HEK293 (cell line): ENCODE results near the gene PTTG2.

Experiments used
- CTCF ChIA-PET: fragments of 350-600 bp; formaldehyde crosslinking; extraction: SDS; loops from one replicate; lab custom pipeline; 2021; ENCODE audit warnings: antibody characterized with exemption; lab: Yijun Ruan, JAX
- POLR2A ChIA-PET: fragments of 300-600 bp; formaldehyde crosslinking; extraction: SDS; loops from one replicate; lab custom pipeline; 2020; ENCODE audit warnings: antibody characterized with exemption, inconsistent platforms; lab: Yijun Ruan, JAX
- H3K27ac ChIP-seq: fragments of 200-500 bp; sonication (Bioruptor generic); 2 replicates; pipeline ENCODE4 v1.5.1; 2014; ENCODE audit warnings: low read depth, low read length, control low read depth, inconsistent platforms; ENCODE audit errors: extremely low read depth
- H3K36me3 ChIP-seq, 2 experiments: fragments of 200-500 bp in 1 of 2; sonication (Bioruptor generic) in 1 of 2; 1 replicate in 1 of 2; 2 replicates in 1 of 2; pipeline ENCODE4 v1.5.1; 2014 to 2017; ENCODE audit warnings: inconsistent platforms in 2 of 2, low read length in 2 of 2; ENCODE audit not compliant: control insufficient read depth in 2 of 2, insufficient read depth in 1 of 2
- H3K4me1 ChIP-seq: fragments of 200-500 bp; sonication (Bioruptor generic); 2 replicates; pipeline ENCODE4 v1.5.1; 2014; ENCODE audit warnings: mild to moderate bottlenecking, low read length, inconsistent platforms; ENCODE audit not compliant: control insufficient read depth, insufficient read depth
- H3K4me3 ChIP-seq: 2 replicates; pipeline ENCODE4 v1.5.1; 2011; ENCODE audit warnings: low read depth, mild to moderate bottlenecking, control low read depth, low read length, moderate library complexity
- H3K9me3 ChIP-seq: fragments of 200-500 bp; sonication (Bioruptor generic); 2 replicates; pipeline ENCODE4 v1.5.1; 2014; ENCODE audit warnings: low read depth, low read length, inconsistent platforms; ENCODE audit not compliant: control insufficient read depth, insufficient read depth
- MEIS1 ChIP-seq: sonication (generic); formaldehyde crosslinking; IDR thresholded peaks from 2 replicates; pipeline ENCODE4 v1.8.1; 2022; ENCODE audit warnings: missing genetic modification reagents, mild to moderate bottlenecking, borderline replicate concordance
- OSR2 ChIP-seq: fragments of 450-650 bp; formaldehyde crosslinking; IDR thresholded peaks from 2 replicates; pipeline ENCODE4 v1.5.1; 2016; ENCODE audit warnings: missing biosample characterization, missing genetic modification characterization
- ZBTB17 ChIP-seq: fragments of 450-650 bp; formaldehyde crosslinking; IDR thresholded peaks from 2 replicates; pipeline ENCODE4 v1.5.1; 2016; ENCODE audit warnings: missing biosample characterization, missing genetic modification characterization
- ZBTB20 ChIP-seq: fragments of 450-650 bp; formaldehyde crosslinking; IDR thresholded peaks from 2 replicates; pipeline ENCODE4 v1.5.1; 2016; ENCODE audit warnings: missing biosample characterization, missing genetic modification characterization
- ZBTB48 ChIP-seq: fragments of 450-650 bp; formaldehyde crosslinking; IDR thresholded peaks from 2 replicates; pipeline ENCODE4 v1.5.1; 2016; ENCODE audit warnings: missing biosample characterization, missing genetic modification characterization
- ZNF10 ChIP-seq: fragments of 450-650 bp; formaldehyde crosslinking; IDR thresholded peaks from 2 replicates; pipeline ENCODE4 v1.5.1; 2017; ENCODE audit warnings: missing biosample characterization, missing genetic modification characterization
- ZNF211 ChIP-seq: fragments of 450-650 bp; formaldehyde crosslinking; IDR thresholded peaks from 2 replicates; pipeline ENCODE4 v1.5.1; 2016; ENCODE audit warnings: low read depth, missing biosample characterization, missing genetic modification characterization
- ZNF324 ChIP-seq: fragments of 450-650 bp; formaldehyde crosslinking; IDR thresholded peaks from 2 replicates; pipeline ENCODE4 v1.5.1; 2016; ENCODE audit warnings: missing biosample characterization, missing genetic modification characterization
- ZNF350 ChIP-seq: fragments of 450-650 bp; formaldehyde crosslinking; IDR thresholded peaks from 2 replicates; pipeline ENCODE4 v1.5.0; 2017; ENCODE audit warnings: missing biosample characterization, mild to moderate bottlenecking, missing genetic modification characterization
- ZNF404 ChIP-seq: fragments of 450-650 bp; formaldehyde crosslinking; IDR thresholded peaks from 2 replicates; pipeline ENCODE4 v1.5.1; 2017; ENCODE audit warnings: missing biosample characterization, missing genetic modification characterization
- ZNF48 ChIP-seq: fragments of 450-650 bp; formaldehyde crosslinking; IDR thresholded peaks from 2 replicates; pipeline ENCODE4 v1.5.1; 2016; ENCODE audit warnings: missing biosample characterization, missing genetic modification characterization
- ZNF510 ChIP-seq: fragments of 450-650 bp; formaldehyde crosslinking; IDR thresholded peaks from 2 replicates; pipeline ENCODE4 v1.5.1; 2018; ENCODE audit warnings: mild to moderate bottlenecking, missing genetic modification characterization, missing biosample characterization; ENCODE audit not compliant: insufficient replicate concordance
- ZNF596 ChIP-seq: fragments of 450-650 bp; IDR thresholded peaks from 2 replicates; pipeline ENCODE4 v1.5.0; 2018; ENCODE audit warnings: missing biosample characterization, mild to moderate bottlenecking, missing genetic modification characterization, moderate library complexity
- ZNF677 ChIP-seq: fragments of 450-650 bp; IDR thresholded peaks from 2 replicates; pipeline ENCODE4 v1.5.0; 2018; ENCODE audit warnings: missing biosample characterization, mild to moderate bottlenecking, missing genetic modification characterization, moderate library complexity
- ZNF747 ChIP-seq: fragments of 450-650 bp; formaldehyde crosslinking; IDR thresholded peaks from 2 replicates; pipeline ENCODE4 v1.5.1; 2016; ENCODE audit warnings: missing biosample characterization, missing genetic modification characterization
- ZNF837 ChIP-seq: fragments of 450-650 bp; formaldehyde crosslinking; IDR thresholded peaks from 2 replicates; pipeline ENCODE4 v1.5.1; 2016; ENCODE audit warnings: missing biosample characterization, missing genetic modification characterization
- TF ChIP-seq, protein P1 (sequence below): fragments of 450-650 bp; formaldehyde crosslinking; IDR thresholded peaks from 2 replicates; pipeline ENCODE4 v1.5.1; 2016; ENCODE audit warnings: missing biosample characterization, missing genetic modification characterization, low read depth
- TF ChIP-seq, protein P2 (sequence below): fragments of 450-650 bp; formaldehyde crosslinking; IDR thresholded peaks from 2 replicates; pipeline ENCODE4; 2016; ENCODE audit warnings: missing biosample characterization, missing genetic modification characterization
- TF ChIP-seq, protein P3 (sequence below): fragments of 450-650 bp; formaldehyde crosslinking; IDR thresholded peaks from 2 replicates; pipeline ENCODE4 v1.5.1; 2016; ENCODE audit warnings: missing biosample characterization, missing genetic modification characterization, low read depth
- TF ChIP-seq, protein P4 (sequence below): fragments of 450-650 bp; IDR thresholded peaks from 2 replicates; pipeline ENCODE4 v1.5.1; 2018; ENCODE audit warnings: missing biosample characterization, mild to moderate bottlenecking, missing genetic modification characterization
- TF ChIP-seq, protein P5 (sequence below): fragments of 450-650 bp; formaldehyde crosslinking; IDR thresholded peaks from 2 replicates; pipeline ENCODE4 v1.5.1; 2016; ENCODE audit warnings: missing biosample characterization, missing genetic modification characterization

PTTG2 gene

DNA sequence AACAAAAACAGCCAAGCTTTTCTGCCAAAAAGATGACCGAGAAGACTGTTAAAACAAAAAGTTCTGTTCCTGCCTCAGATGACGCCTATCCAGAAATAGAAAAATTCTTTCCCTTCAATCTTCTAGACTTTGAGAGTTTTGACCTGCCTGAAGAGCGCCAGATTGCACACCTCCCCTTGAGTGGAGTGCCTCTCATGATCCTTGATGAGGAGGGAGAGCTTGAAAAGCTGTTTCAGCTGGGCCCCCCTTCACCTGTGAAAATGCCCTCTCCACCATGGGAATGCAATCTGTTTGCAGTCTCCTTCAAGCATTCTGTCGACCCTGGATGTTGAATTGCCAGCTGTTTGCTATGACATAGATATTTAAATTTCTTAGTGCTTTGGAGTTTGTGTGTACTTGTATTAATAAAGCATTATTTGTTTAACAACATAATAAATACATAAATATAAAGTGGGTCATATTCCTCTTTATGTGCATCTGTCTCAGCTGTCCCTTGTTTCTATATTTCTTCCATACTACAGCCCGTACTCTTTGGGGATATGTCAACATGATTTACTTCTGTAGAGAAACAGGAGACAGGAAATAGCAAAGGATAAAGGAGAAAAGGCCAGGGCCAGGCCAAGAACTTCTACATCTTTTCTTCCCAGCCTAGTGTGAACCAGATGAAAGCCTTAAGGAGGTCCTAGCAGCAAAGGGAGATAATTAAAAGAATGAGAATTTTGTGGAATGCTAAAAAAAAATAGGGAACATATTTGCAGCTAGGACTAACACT lies 667 bp downstream of the PTTG2 start:
- ChIA-PET CTCF (interaction anchor here (1.0 kb wide), 1 partner anchor 10 kb away, joined by 5 read pairs; no protein-coding TSS in a partner anchor), POLR2A (interaction anchor here (0.5 kb wide), 1 partner anchor 254 kb away, joined by 4 read pairs; no protein-coding TSS in a partner anchor)
- no peaks in the 10 kb centered on the region for H3K4me1 ChIP-seq
- H3K27ac ChIP-seq: no peak overlapping the region
- no peak for TF ChIP-seq ZBTB20 (tag by site-specific recombination)
- TF ChIP-seq ZNF211 (tag by site-specific recombination): no peak
- TF ChIP-seq, protein P1, sequence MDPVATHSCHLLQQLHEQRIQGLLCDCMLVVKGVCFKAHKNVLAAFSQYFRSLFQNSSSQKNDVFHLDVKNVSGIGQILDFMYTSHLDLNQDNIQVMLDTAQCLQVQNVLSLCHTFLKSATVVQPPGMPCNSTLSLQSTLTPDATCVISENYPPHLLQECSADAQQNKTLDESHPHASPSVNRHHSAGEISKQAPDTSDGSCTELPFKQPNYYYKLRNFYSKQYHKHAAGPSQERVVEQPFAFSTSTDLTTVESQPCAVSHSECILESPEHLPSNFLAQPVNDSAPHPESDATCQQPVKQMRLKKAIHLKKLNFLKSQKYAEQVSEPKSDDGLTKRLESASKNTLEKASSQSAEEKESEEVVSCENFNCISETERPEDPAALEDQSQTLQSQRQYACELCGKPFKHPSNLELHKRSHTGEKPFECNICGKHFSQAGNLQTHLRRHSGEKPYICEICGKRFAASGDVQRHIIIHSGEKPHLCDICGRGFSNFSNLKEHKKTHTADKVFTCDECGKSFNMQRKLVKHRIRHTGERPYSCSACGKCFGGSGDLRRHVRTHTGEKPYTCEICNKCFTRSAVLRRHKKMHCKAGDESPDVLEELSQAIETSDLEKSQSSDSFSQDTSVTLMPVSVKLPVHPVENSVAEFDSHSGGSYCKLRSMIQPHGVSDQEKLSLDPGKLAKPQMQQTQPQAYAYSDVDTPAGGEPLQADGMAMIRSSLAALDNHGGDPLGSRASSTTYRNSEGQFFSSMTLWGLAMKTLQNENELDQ (tag by site-specific recombination): no peak
- TF ChIP-seq, protein P2, sequence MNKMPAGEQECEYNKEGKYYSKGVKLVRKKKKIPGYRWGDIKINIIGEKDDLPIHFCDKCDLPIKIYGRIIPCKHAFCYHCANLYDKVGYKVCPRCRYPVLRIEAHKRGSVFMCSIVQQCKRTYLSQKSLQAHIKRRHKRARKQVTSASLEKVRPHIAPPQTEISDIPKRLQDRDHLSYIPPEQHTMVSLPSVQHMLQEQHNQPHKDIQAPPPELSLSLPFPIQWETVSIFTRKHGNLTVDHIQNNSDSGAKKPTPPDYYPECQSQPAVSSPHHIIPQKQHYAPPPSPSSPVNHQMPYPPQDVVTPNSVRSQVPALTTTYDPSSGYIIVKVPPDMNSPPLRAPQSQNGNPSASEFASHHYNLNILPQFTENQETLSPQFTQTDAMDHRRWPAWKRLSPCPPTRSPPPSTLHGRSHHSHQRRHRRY (tag by site-specific recombination): no peak
- no peak overlapping the region for H3K4me3 ChIP-seq
- H3K36me3 ChIP-seq: no peaks in the 10 kb centered on the region
- no peaks in the 10 kb centered on the region for H3K9me3 ChIP-seq

DNA sequence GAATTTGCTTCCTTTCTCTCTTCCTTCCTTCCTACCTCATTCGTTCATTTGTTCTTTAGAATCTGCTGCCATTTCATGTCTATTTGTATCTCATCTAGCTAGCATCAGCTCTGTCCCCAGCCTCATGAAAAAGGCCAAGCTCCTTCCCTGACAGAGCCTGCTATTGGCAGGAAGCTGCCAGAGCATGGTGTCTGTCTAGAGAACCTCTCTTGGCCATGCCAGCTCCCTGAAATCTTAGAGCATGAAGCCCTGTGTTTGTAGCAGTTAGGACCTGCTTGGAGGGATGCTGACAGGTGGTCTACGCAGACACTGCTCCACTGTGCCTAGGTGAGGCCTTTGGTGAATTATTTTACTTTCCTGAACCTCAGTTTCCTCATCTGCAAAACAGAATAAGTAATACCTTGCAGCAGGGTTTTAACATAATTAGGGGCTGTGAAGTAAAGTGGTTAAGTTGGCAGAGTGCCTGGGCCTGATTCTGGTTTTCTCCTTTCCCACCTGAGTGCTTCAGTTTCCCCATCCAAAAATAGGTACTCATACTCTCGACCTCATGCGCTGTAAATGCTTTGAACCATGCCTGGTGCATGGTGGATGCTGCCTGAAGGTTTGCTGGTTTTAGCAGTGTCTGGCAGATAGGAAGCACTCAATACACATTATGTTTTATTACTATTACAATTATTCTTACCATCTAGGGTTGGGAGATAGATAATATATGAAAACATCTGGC lies 4.7 kb downstream of the PTTG2 start:
- H3K4me1 ChIP-seq: 0 out of 2 replicates have a peak, but pooled peaks cover 3% of the 10 kb centered on the region
- no peaks in the 10 kb centered on the region for H3K36me3 ChIP-seq
- ChIA-PET POLR2A (no interaction called here), CTCF (no interaction called here)
- H3K27ac ChIP-seq: no peak overlapping the region
- H3K4me3 ChIP-seq: no peak overlapping the region
- TF ChIP-seq ZNF837 (no peak), ZBTB17 (tag by site-specific recombination) (0 out of 2 replicates have a peak, but pooled peaks have one; percentile 23)
- TF ChIP-seq, all 188 proteins: peak for 1
- no peaks in the 10 kb centered on the region for H3K9me3 ChIP-seq

DNA sequence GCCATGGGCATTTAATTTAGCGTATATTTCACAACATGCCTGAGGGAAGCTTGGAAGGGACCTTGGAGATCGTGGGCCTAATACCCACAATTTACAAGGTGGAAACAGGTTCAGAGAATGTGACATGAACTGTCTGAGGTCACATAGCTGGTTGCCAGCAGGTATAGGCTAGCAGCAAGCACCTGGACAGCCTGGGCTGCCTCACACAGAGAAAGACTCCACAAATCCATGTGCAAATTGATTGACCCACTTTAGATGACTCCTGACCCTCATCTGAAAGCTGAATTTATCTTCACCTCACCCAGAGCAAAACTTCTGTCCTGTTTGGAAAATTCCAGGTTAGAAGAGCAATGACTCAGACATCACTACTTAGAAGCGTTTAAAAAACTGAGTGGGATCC lies 5.8 kb downstream of the PTTG2 start:
- Histone ChIP-seq H3K36me3 (no peaks in the 10 kb centered on the region), H3K4me1 (0 out of 2 replicates have a peak, but pooled peaks cover 3% of the 10 kb centered on the region), H3K27ac (no peak overlapping the region), H3K4me3 (no peak overlapping the region), H3K9me3 (no peaks in the 10 kb centered on the region)
- ChIA-PET POLR2A (no interaction called here), CTCF (interaction anchor here (0.6 to 1.1 kb wide), 2 partner anchors 11 to 124 kb away, joined by 3 read pairs; no protein-coding TSS in a partner anchor)
- no peak for TF ChIP-seq OSR2 (tag by site-specific recombination)
- no peak for TF ChIP-seq MEIS1 (CRISPR knock-in tag)
- TF ChIP-seq, protein P3, sequence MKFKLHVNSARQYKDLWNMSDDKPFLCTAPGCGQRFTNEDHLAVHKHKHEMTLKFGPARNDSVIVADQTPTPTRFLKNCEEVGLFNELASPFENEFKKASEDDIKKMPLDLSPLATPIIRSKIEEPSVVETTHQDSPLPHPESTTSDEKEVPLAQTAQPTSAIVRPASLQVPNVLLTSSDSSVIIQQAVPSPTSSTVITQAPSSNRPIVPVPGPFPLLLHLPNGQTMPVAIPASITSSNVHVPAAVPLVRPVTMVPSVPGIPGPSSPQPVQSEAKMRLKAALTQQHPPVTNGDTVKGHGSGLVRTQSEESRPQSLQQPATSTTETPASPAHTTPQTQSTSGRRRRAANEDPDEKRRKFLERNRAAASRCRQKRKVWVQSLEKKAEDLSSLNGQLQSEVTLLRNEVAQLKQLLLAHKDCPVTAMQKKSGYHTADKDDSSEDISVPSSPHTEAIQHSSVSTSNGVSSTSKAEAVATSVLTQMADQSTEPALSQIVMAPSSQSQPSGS (tag by site-specific recombination): no peak
- no peak for TF ChIP-seq ZNF10 (tag by site-specific recombination)
- no peak for TF ChIP-seq ZNF48 (tag by site-specific recombination)
- TF ChIP-seq ZNF677 (tag by site-specific recombination): no peak
- no peak for TF ChIP-seq ZNF324
- no peak for TF ChIP-seq ZNF510 (tag by site-specific recombination)
- TF ChIP-seq, protein P4, sequence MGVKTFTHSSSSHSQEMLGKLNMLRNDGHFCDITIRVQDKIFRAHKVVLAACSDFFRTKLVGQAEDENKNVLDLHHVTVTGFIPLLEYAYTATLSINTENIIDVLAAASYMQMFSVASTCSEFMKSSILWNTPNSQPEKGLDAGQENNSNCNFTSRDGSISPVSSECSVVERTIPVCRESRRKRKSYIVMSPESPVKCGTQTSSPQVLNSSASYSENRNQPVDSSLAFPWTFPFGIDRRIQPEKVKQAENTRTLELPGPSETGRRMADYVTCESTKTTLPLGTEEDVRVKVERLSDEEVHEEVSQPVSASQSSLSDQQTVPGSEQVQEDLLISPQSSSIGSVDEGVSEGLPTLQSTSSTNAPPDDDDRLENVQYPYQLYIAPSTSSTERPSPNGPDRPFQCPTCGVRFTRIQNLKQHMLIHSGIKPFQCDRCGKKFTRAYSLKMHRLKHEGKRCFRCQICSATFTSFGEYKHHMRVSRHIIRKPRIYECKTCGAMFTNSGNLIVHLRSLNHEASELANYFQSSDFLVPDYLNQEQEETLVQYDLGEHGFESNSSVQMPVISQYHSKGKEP (tag by site-specific recombination): no peak
- no peak for TF ChIP-seq ZBTB48 (tag by site-specific recombination)
- TF ChIP-seq, protein P5, sequence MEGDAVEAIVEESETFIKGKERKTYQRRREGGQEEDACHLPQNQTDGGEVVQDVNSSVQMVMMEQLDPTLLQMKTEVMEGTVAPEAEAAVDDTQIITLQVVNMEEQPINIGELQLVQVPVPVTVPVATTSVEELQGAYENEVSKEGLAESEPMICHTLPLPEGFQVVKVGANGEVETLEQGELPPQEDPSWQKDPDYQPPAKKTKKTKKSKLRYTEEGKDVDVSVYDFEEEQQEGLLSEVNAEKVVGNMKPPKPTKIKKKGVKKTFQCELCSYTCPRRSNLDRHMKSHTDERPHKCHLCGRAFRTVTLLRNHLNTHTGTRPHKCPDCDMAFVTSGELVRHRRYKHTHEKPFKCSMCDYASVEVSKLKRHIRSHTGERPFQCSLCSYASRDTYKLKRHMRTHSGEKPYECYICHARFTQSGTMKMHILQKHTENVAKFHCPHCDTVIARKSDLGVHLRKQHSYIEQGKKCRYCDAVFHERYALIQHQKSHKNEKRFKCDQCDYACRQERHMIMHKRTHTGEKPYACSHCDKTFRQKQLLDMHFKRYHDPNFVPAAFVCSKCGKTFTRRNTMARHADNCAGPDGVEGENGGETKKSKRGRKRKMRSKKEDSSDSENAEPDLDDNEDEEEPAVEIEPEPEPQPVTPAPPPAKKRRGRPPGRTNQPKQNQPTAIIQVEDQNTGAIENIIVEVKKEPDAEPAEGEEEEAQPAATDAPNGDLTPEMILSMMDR (tag by site-specific recombination): no peak
- no peak for TF ChIP-seq ZNF404
- no peak for TF ChIP-seq ZNF596 (tag by site-specific recombination)
- no peak for TF ChIP-seq ZNF747
- TF ChIP-seq ZNF350 (tag by site-specific recombination): no peak
